ENCODE results near the gene CA12.
"Not testable (repeated sequence)": the region's sequence is repeated elsewhere in the genome, so short reads cannot be mapped to it uniquely, and the experiment has no call there.

The CA12 gene

GRCh38 chr15:63322541-63322940 lies 59.1 kb downstream of the CA12 start:
- no peak overlapping the region for H3K4me3 ChIP-seq (ENCODE audit: low read depth, low read length)
- no peak for TF ChIP-seq CTCF (IDR thresholded peaks at IDR 0.05; ENCODE audit: borderline replicate concordance, insufficient read depth, low read depth, low read length)

GRCh38 chr15:63321462-63321861 lies 60.2 kb downstream of the CA12 start:
- no peak for TF ChIP-seq CTCF (IDR thresholded peaks at IDR 0.05; ENCODE audit: borderline replicate concordance, insufficient read depth, low read depth, low read length)
- H3K4me3 ChIP-seq (ENCODE audit: low read depth, low read length): no peak overlapping the region

- H3K4me3 ChIP-seq (ENCODE audit: low read depth, low read length): not testable (repeated sequence)
Observed at GRCh38 chr15:63320981-63321380, 60.7 kb downstream of the CA12 start.

- not testable (repeated sequence) for H3K4me3 ChIP-seq (ENCODE audit: low read depth, low read length)
Observed at GRCh38 chr15:63320446-63320845, 61.2 kb downstream of the CA12 start.

GRCh38 chr15:63319065-63319464 lies 62.6 kb downstream of the CA12 start:
- no peak overlapping the region for H3K4me3 ChIP-seq (ENCODE audit: low read depth, low read length)
- no peak for TF ChIP-seq CTCF (IDR thresholded peaks at IDR 0.05; ENCODE audit: borderline replicate concordance, insufficient read depth, low read depth, low read length)

- no peak overlapping the region for H3K4me3 ChIP-seq (ENCODE audit: low read depth, low read length)
- no peak for TF ChIP-seq CTCF (IDR thresholded peaks at IDR 0.05; ENCODE audit: borderline replicate concordance, insufficient read depth, low read depth, low read length)
Observed at GRCh38 chr15:63318344-63318743, 63.3 kb downstream of the CA12 start.

GRCh38 chr15:63314409-63314808 lies 67.2 kb downstream of the CA12 start:
- no peak overlapping the region for H3K4me3 ChIP-seq (ENCODE audit: low read depth, low read length)
- TF ChIP-seq CTCF (IDR thresholded peaks at IDR 0.05; ENCODE audit: borderline replicate concordance, insufficient read depth, low read depth, low read length): no peak

GRCh38 chr15:63313825-63314224 lies 67.8 kb downstream of the CA12 start:
- H3K4me3 ChIP-seq (ENCODE audit: low read depth, low read length): no peak overlapping the region
- no peak for TF ChIP-seq CTCF (IDR thresholded peaks at IDR 0.05; ENCODE audit: borderline replicate concordance, insufficient read depth, low read depth, low read length)
